Measurements from ENCODE around the gene TMEM72. TPM values are rescaled to one million over a fixed set of nuclear protein-coding genes. Genes with fewer than 3 reads are reported as not detected.

TMEM72 gene
- total and polyA plus RNA-seq, 2 experiments from 2014 or later = not detected

DNA sequence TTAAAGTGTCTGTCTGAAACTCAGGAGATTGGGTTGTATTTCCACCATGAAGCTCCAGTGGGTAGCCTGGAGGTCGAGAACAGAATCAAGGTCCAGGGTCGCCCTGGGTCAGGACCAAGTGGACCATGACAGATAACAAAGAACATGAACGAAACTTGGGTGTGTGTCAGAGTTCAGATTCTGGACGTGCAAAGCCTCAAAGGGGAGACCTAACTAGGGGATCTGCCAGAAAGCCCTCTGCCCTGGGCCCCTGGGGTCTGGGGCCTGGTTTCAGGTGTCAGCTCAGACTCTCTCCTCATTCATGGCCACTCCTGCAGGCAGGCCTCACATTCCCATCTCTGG, 50.1 kb downstream of the TMEM72 start (continued):
- TF ChIP-seq ZNF331 (CRISPR knock-in tag; IDR thresholded peaks at IDR 0.05; ENCODE audit: low read depth) (no peak), ZNF114 (CRISPR knock-in tag; IDR thresholded peaks at IDR 0.05) (no peak)

DNA sequence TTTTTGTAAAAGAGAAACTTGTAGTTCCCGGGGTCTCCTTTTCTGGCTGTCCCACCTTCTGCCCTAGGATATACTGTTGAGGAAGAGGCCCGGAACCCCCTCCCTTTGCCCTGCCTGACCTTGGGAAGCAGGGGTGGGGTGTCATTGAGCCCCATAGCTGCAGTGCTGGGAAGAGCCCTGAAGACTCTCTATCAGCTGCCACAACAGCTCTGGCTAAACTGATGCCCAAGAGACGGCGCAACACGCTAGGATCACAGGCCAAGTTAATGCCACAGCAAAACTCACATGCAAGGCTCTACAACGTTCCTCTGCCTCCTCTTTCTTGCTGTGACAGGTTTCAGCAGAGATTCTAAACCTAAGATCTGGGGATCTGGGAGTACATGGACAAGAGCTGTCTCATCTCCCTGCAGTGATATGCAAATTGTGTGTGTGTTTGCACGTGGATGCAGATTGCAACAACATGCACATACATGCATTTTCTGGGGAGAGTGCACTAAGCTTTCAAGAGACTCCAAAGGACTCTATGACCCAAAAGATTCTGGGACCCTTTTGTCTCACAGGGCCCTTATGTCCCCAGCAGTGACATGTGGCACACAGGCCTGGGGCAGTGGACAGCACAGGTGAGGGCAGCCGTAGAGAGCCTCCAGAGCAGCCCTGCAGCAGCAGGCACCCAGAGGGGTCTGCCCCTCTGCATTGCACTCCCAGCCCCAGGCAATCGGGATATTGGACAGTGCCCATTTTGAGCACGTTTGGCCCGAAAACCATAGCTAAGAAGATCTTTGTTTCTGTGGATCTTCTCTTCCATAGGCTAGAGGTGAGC, 51.0 kb downstream of the TMEM72 start:
- Mint-ChIP-seq H3K9me3 (no peaks in the 10 kb centered on the region; the same call in 1 of the 3 replicates), H3K36me3 (ENCODE audit: low read depth) (peaks cover 4% of the 10 kb centered on the region; the same call in 1 of the 3 replicates), H3K27me3 (ENCODE audit: insufficient read depth, low read depth, poor library complexity) (peaks cover 29% of the 10 kb centered on the region), H3K4me1 (peaks cover 77% of the 10 kb centered on the region), H3K27ac (no peak overlapping the region), H3K4me3 (no peak overlapping the region; the same call in 2 of the 3 replicates)
- no peak overlapping the region for H3K27ac ChIP-seq (ENCODE audit: low read depth)
- H3K9me2 ChIP-seq (ENCODE audit: insufficient read depth) = peaks cover 9% of the 10 kb centered on the region; the same call in 1 of the 2 replicates
- peaks cover 9% of the 10 kb centered on the region for H3K27me3 ChIP-seq (ENCODE audit: insufficient read depth)
- no peaks in the 10 kb centered on the region for H3K36me3 ChIP-seq (ENCODE audit: insufficient read depth)
- peaks cover 6% of the 10 kb centered on the region; the same call in 1 of the 2 replicates for H3F3A ChIP-seq (replicated peaks; ENCODE audit: low read depth)
- no peak overlapping the region for H3K4me3 ChIP-seq
- ATAC-seq (no peak), DNase-seq (ENCODE audit: low spot score) (no peak)
- H2AFZ ChIP-seq = no peak overlapping the region
- no peaks in the 10 kb centered on the region for H4K20me1 ChIP-seq (replicated peaks; ENCODE audit: insufficient read depth)
- no peak for TF ChIP-seq POLR2AphosphoS5 (IDR thresholded peaks at IDR 0.05; ENCODE audit: low read depth)
- TF ChIP-seq, protein P1, sequence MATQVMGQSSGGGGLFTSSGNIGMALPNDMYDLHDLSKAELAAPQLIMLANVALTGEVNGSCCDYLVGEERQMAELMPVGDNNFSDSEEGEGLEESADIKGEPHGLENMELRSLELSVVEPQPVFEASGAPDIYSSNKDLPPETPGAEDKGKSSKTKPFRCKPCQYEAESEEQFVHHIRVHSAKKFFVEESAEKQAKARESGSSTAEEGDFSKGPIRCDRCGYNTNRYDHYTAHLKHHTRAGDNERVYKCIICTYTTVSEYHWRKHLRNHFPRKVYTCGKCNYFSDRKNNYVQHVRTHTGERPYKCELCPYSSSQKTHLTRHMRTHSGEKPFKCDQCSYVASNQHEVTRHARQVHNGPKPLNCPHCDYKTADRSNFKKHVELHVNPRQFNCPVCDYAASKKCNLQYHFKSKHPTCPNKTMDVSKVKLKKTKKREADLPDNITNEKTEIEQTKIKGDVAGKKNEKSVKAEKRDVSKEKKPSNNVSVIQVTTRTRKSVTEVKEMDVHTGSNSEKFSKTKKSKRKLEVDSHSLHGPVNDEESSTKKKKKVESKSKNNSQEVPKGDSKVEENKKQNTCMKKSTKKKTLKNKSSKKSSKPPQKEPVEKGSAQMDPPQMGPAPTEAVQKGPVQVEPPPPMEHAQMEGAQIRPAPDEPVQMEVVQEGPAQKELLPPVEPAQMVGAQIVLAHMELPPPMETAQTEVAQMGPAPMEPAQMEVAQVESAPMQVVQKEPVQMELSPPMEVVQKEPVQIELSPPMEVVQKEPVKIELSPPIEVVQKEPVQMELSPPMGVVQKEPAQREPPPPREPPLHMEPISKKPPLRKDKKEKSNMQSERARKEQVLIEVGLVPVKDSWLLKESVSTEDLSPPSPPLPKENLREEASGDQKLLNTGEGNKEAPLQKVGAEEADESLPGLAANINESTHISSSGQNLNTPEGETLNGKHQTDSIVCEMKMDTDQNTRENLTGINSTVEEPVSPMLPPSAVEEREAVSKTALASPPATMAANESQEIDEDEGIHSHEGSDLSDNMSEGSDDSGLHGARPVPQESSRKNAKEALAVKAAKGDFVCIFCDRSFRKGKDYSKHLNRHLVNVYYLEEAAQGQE (IDR thresholded peaks at IDR 0.05; ENCODE audit: unreplicated experiment) = no peak
- TF ChIP-seq ZNF331 (CRISPR knock-in tag; IDR thresholded peaks at IDR 0.05; ENCODE audit: low read depth) = no peak
- TF ChIP-seq, protein P2, sequence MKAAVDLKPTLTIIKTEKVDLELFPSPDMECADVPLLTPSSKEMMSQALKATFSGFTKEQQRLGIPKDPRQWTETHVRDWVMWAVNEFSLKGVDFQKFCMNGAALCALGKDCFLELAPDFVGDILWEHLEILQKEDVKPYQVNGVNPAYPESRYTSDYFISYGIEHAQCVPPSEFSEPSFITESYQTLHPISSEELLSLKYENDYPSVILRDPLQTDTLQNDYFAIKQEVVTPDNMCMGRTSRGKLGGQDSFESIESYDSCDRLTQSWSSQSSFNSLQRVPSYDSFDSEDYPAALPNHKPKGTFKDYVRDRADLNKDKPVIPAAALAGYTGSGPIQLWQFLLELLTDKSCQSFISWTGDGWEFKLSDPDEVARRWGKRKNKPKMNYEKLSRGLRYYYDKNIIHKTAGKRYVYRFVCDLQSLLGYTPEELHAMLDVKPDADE (IDR thresholded peaks at IDR 0.05) = no peak
- no peak for TF ChIP-seq STAT1 (IDR thresholded peaks at IDR 0.05; ENCODE audit: unreplicated experiment)
- TF ChIP-seq, protein P3, sequence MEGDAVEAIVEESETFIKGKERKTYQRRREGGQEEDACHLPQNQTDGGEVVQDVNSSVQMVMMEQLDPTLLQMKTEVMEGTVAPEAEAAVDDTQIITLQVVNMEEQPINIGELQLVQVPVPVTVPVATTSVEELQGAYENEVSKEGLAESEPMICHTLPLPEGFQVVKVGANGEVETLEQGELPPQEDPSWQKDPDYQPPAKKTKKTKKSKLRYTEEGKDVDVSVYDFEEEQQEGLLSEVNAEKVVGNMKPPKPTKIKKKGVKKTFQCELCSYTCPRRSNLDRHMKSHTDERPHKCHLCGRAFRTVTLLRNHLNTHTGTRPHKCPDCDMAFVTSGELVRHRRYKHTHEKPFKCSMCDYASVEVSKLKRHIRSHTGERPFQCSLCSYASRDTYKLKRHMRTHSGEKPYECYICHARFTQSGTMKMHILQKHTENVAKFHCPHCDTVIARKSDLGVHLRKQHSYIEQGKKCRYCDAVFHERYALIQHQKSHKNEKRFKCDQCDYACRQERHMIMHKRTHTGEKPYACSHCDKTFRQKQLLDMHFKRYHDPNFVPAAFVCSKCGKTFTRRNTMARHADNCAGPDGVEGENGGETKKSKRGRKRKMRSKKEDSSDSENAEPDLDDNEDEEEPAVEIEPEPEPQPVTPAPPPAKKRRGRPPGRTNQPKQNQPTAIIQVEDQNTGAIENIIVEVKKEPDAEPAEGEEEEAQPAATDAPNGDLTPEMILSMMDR (conservative IDR thresholded peaks at IDR 0.05; ENCODE audit: low read depth in 2 of 2) = no peak
- no peak for TF ChIP-seq ZNF114 (CRISPR knock-in tag; IDR thresholded peaks at IDR 0.05)
- no peak for TF ChIP-seq JUNB (IDR thresholded peaks at IDR 0.05; ENCODE audit: unreplicated experiment)
- TF ChIP-seq EZH2phosphoT487 (IDR thresholded peaks at IDR 0.05; ENCODE audit: unreplicated experiment) = no peak
- H3K4me2 ChIP-seq = peak overlapping the region; percentile 93; the same call in 1 of the 2 replicates
- H3K4me1 ChIP-seq (ENCODE audit: insufficient read depth) = peaks cover 68% of the 10 kb centered on the region
- no peaks in the 10 kb centered on the region for H3K79me2 ChIP-seq (replicated peaks; ENCODE audit: insufficient read depth)

All from GM23338 (cell line).